ENCODE data around the gene RAVER1. TPM values are rescaled to one million over a fixed set of nuclear protein-coding genes. Genes with fewer than 3 reads are reported as not detected.
A peak's percentile ranks its signal among the peaks of the same experiment; 100 is the strongest.

The RAVER1 gene
- total and polyA plus RNA-seq, 9 of the 15 experiments (the other 6 are each of a cell fraction or from before 2014, with no cell fraction given): 0.06 to 113 (median 7.0) TPM

DNA sequence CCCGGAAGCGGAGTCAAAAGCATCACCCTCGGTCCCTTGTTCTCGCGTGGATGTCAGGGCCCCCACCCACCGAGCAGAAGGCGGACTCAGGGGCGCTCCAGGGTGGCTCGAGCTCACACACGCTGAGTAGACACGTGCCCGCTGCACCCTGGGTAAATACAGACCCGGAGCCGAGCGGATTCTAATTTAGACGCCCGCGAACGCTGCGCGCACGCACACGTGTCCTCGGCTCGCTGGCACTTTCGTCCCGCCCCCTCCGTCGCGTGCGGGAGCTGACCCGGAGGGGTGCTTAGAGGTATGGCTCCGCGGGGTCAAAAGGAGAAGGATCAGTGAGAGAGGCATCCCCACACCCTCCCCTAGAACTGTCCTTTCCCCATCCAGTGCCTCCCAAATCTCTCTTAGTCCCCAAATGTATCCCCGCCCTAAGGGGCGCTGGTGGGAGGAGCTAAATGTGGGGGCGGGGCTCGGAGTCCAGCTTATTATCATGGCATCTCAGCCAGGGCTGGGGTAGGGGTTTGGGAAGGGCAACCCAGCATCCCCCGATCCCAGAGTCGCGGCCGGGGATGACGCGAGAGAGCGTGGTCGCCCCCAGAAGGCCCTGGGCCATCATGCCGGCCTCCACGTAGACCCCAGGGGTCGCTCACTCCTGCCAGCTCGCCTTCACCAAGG is 44.0 kb downstream of the RAVER1 start (continued):
- TF ChIP-seq SIRT6 (IDR thresholded peaks at IDR 0.05; ENCODE audit: low read depth, low read length) (no peak), CHD4 (IDR thresholded peaks at IDR 0.05; ENCODE audit: insufficient read depth, insufficient replicate concordance, low read depth, low read length, poor library complexity, severe bottlenecking) (no peak), PYGO2 (tag; IDR thresholded peaks at IDR 0.05) (no peak), BCOR (IDR thresholded peaks at IDR 0.05) (no peak; the same call in none of the 2 replicates), ZNF445 (CRISPR knock-in tag; IDR thresholded peaks at IDR 0.05; ENCODE audit: low read depth) (no peak), ZNF253 (CRISPR knock-in tag; conservative IDR thresholded peaks at IDR 0.05) (no peak), MYNN (IDR thresholded peaks at IDR 0.05) (no peak; the same call in 1 of the 2 replicates), MYNN (CRISPR knock-in tag; IDR thresholded peaks at IDR 0.05) (no peak), ZNF224 (CRISPR knock-in tag; IDR thresholded peaks at IDR 0.05) (no peak), BRD4 (IDR thresholded peaks at IDR 0.05) (no peak), GATAD2B (IDR thresholded peaks at IDR 0.05; ENCODE audit: borderline replicate concordance) (no peak), ZKSCAN3 (CRISPR knock-in tag; IDR thresholded peaks at IDR 0.05) (no peak), PHF21A (IDR thresholded peaks at IDR 0.05; ENCODE audit: borderline replicate concordance, low read depth) (no peak), ELF4 (CRISPR knock-in tag; IDR thresholded peaks at IDR 0.05) (no peak), ETV5 (CRISPR knock-in tag; IDR thresholded peaks at IDR 0.05; ENCODE audit: low read depth) (no peak; the same call in 1 of the 2 replicates), HNRNPH1 (optimal IDR thresholded peaks at IDR 0.05; ENCODE audit: low read depth, low read length) (no peak), ZNF707 (CRISPR knock-in tag; conservative IDR thresholded peaks at IDR 0.05) (no peak), NONO (IDR thresholded peaks at IDR 0.05; ENCODE audit: low read depth in 2 of 2, low read length in 1 of 2) (peak in 1 of 2 experiments; percentile 59; a peak in 1 of 4 replicates), ETV1 (tag; conservative IDR thresholded peaks at IDR 0.05; ENCODE audit: low read depth) (no peak), ZNF12 (CRISPR knock-in tag; IDR thresholded peaks at IDR 0.05) (peak; percentile 19; the same call in 1 of the 2 replicates), KDM1A (IDR thresholded peaks at IDR 0.05) (no peak), NFRKB (IDR thresholded peaks at IDR 0.05; ENCODE audit: low read depth) (no peak), NR2F6 (CRISPR knock-in tag; IDR thresholded peaks at IDR 0.05) (no peak), POLR2G (IDR thresholded peaks at IDR 0.05; ENCODE audit: low read depth, low read length) (peak; percentile 80)
- TF ChIP-seq, protein P1, sequence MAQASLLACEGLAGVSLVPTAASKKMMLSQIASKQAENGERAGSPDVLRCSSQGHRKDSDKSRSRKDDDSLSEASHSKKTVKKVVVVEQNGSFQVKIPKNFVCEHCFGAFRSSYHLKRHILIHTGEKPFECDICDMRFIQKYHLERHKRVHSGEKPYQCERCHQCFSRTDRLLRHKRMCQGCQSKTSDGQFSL (CRISPR knock-in tag; IDR thresholded peaks at IDR 0.05): peak; percentile 86
- TF ChIP-seq, protein P1 (tag; IDR thresholded peaks at IDR 0.05): no peak
- TF ChIP-seq, protein P2, sequence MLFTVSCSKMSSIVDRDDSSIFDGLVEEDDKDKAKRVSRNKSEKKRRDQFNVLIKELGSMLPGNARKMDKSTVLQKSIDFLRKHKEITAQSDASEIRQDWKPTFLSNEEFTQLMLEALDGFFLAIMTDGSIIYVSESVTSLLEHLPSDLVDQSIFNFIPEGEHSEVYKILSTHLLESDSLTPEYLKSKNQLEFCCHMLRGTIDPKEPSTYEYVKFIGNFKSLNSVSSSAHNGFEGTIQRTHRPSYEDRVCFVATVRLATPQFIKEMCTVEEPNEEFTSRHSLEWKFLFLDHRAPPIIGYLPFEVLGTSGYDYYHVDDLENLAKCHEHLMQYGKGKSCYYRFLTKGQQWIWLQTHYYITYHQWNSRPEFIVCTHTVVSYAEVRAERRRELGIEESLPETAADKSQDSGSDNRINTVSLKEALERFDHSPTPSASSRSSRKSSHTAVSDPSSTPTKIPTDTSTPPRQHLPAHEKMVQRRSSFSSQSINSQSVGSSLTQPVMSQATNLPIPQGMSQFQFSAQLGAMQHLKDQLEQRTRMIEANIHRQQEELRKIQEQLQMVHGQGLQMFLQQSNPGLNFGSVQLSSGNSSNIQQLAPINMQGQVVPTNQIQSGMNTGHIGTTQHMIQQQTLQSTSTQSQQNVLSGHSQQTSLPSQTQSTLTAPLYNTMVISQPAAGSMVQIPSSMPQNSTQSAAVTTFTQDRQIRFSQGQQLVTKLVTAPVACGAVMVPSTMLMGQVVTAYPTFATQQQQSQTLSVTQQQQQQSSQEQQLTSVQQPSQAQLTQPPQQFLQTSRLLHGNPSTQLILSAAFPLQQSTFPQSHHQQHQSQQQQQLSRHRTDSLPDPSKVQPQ (CRISPR knock-in tag; IDR thresholded peaks at IDR 0.05; ENCODE audit: borderline replicate concordance): no peak
- TF ChIP-seq, protein P3, sequence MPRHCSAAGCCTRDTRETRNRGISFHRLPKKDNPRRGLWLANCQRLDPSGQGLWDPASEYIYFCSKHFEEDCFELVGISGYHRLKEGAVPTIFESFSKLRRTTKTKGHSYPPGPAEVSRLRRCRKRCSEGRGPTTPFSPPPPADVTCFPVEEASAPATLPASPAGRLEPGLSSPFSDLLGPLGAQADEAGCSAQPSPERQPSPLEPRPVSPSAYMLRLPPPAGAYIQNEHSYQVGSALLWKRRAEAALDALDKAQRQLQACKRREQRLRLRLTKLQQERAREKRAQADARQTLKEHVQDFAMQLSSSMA (CRISPR knock-in tag; IDR thresholded peaks at IDR 0.05): 0 out of 2 replicates have a peak, but pooled peaks have one; percentile 10

All from K562 (cell line).